Smooth muscle cell (in vitro differentiated cells): Measurements from ENCODE around the gene CACNB2. TPM values are rescaled to one million over a fixed set of nuclear protein-coding genes. Genes with fewer than 3 reads are reported as not detected.

Experiments
- DNase-seq: peaks from one replicate; lab custom pipeline; 2025; ENCODE audit not compliant: unreplicated experiment; lab: John Stamatoyannopoulos, UW
- H2AFZ ChIP-seq: fragments of 200-600 bp; sonication (generic); 2 replicates; pipeline ENCODE4 v1.6.0; 2016; ENCODE audit warnings: antibody characterized with exemption, low read depth, mild to moderate bottlenecking
- H3F3A ChIP-seq: fragments of 200-600 bp; sonication (generic); 2 replicates; pipeline ENCODE4 v1.6.0; 2017; ENCODE audit warnings: antibody characterized with exemption, low read depth
- H3K27ac ChIP-seq: fragments of 200-600 bp; sonication (generic); 2 replicates; pipeline ENCODE4 v1.5.1; 2016; ENCODE audit warnings: low read depth, mild to moderate bottlenecking
- H3K27me3 ChIP-seq: fragments of 200-600 bp; sonication (generic); 2 replicates; pipeline ENCODE4 v1.6.1; 2016; ENCODE audit warnings: low read depth, mild to moderate bottlenecking
- H3K36me3 ChIP-seq: fragments of 200-600 bp; sonication (generic); 2 replicates; pipeline ENCODE4 v1.5.1; 2016; ENCODE audit warnings: low read depth
- H3K4me1 ChIP-seq: fragments of 200-600 bp; sonication (generic); 2 replicates; pipeline ENCODE4 v1.5.1; 2016; ENCODE audit warnings: low read depth
- H3K4me2 ChIP-seq: fragments of 200-600 bp; sonication (generic); 2 replicates; pipeline ENCODE4 v1.6.0; 2016; ENCODE audit warnings: mild to moderate bottlenecking
- H3K4me3 ChIP-seq: fragments of 200-600 bp; sonication (generic); 2 replicates; pipeline ENCODE4 v1.5.1; 2016; ENCODE audit warnings: mild to moderate bottlenecking
- H3K79me2 ChIP-seq: fragments of 200-600 bp; sonication (generic); 2 replicates; pipeline ENCODE4 v1.6.0; 2016; ENCODE audit warnings: low read depth, mild to moderate bottlenecking
- H3K9ac ChIP-seq: fragments of 200-600 bp; sonication (generic); 2 replicates; pipeline ENCODE4 v1.6.0; 2016; ENCODE audit warnings: low read depth
- H3K9me3 ChIP-seq: fragments of 200-600 bp; sonication (generic); replicated peaks from 2 replicates; pipeline ENCODE4 v1.5.1; 2016; ENCODE audit warnings: low read depth
- H4K20me1 ChIP-seq: fragments of 200-600 bp; sonication (generic); 2 replicates; pipeline ENCODE4 v1.6.0; 2016; ENCODE audit warnings: low read depth
- CTCF ChIP-seq: fragments of 200-600 bp; sonication (generic); IDR thresholded peaks from 2 replicates; pipeline ENCODE4 v1.5.1; 2017; ENCODE audit warnings: borderline replicate concordance, mild to moderate bottlenecking, antibody characterized with exemption; ENCODE audit not compliant: insufficient read depth, poor library complexity, severe bottlenecking
- WGBS: methylation state at CpG from one replicate; pipeline ENCODE4 v1.1.7; 2016; ENCODE audit warnings: low lambda C conversion rate; 5-methylcytosine and 5-hydroxymethylcytosine counted together
- polyA plus RNA-seq: library from polyadenylated mRNA; unstranded; fragments of >200 nt; fragmentation: Nextera tagmentation; extraction: Ambion mirVana; gene quantifications from 2 replicates; pipeline ENCODE4 v1.2.1, GENCODE V29; 2016
- total RNA-seq: library from RNA; depleted of rRNA; stranded (reverse); fragments of >200 nt; gene quantifications from 2 replicates; pipeline ENCODE4 v1.2.3, GENCODE V29; 2014

Gene CACNB2
- total and polyA plus RNA-seq, 2 experiments from 2014 or later = 0.04 to 1.1 TPM

- no peaks in the 10 kb centered on the region for H4K20me1 ChIP-seq
- H3K4me3 ChIP-seq = no peak overlapping the region
- H3K4me1 ChIP-seq = no peaks in the 10 kb centered on the region
- H3K9me3 ChIP-seq = no peaks in the 10 kb centered on the region
- no peaks in the 10 kb centered on the region for H3F3A ChIP-seq
- no peak for DNase-seq
- H2AFZ ChIP-seq = no peak overlapping the region
- no peaks in the 10 kb centered on the region for H3K27me3 ChIP-seq
- WGBS = 87% methylated on average over 5 of the region's 5 CpGs
- H3K36me3 ChIP-seq = no peaks in the 10 kb centered on the region
- H3K9ac ChIP-seq = no peak overlapping the region
- no peaks in the 10 kb centered on the region for H3K79me2 ChIP-seq
- no peak overlapping the region for H3K4me2 ChIP-seq
- TF ChIP-seq CTCF = no peak
- no peak overlapping the region for H3K27ac ChIP-seq
Observed at GRCh38 chr10:18325889-18326531, 185.8 kb downstream of the CACNB2 start.

GRCh38 chr10:18328941-18329340 lies 188.7 kb downstream of the CACNB2 start:
- 85% methylated on average over 2 of the region's 2 CpGs for WGBS
- Histone ChIP-seq H3K36me3 (no peaks in the 10 kb centered on the region), H3K27ac (no peak overlapping the region), H3K4me1 (no peaks in the 10 kb centered on the region), H3K9me3 (no peaks in the 10 kb centered on the region), H4K20me1 (no peaks in the 10 kb centered on the region), H3K27me3 (no peaks in the 10 kb centered on the region), H2AFZ (no peak overlapping the region), H3K79me2 (no peaks in the 10 kb centered on the region), H3K9ac (no peak overlapping the region), H3K4me2 (no peak overlapping the region), H3K4me3 (no peak overlapping the region), H3F3A (no peaks in the 10 kb centered on the region)
- no peak for DNase-seq
- no peak for TF ChIP-seq CTCF

- WGBS = 83% methylated on average over 4 of the region's 4 CpGs
Observed at GRCh38 chr10:18332048-18332447, 191.8 kb downstream of the CACNB2 start.

More at GRCh38 chr10:18332048-18332447, 191.8 kb downstream of the CACNB2 start:
- DNase-seq = no peak
- H4K20me1 ChIP-seq = no peaks in the 10 kb centered on the region
- H3F3A ChIP-seq = no peaks in the 10 kb centered on the region
- H3K4me3 ChIP-seq = no peak overlapping the region
- no peak for TF ChIP-seq CTCF
- H3K9ac ChIP-seq = no peak overlapping the region
- H3K9me3 ChIP-seq = no peaks in the 10 kb centered on the region
- no peak overlapping the region for H2AFZ ChIP-seq
- no peaks in the 10 kb centered on the region for H3K79me2 ChIP-seq
- H3K4me2 ChIP-seq = no peak overlapping the region
- H3K27me3 ChIP-seq = no peaks in the 10 kb centered on the region
- H3K27ac ChIP-seq = no peak overlapping the region
- H3K4me1 ChIP-seq = peaks cover 3% of the 10 kb centered on the region
- H3K36me3 ChIP-seq = no peaks in the 10 kb centered on the region
